Nephron (organoid): ENCODE measurements around the gene EBLN2.
A peak's percentile ranks its signal among the peaks of the same experiment; 100 is the strongest.

Experiments used
- H3K27ac Mint-ChIP-seq, 3 experiments: 2 replicates each; pipeline ENCODE4 v1.8.0; 2020; ENCODE audit warnings: mixed read lengths in 3 of 3, mild to moderate bottlenecking in 2 of 3, moderate library complexity in 1 of 3
- H3K27me3 Mint-ChIP-seq: 2 replicates; pipeline ENCODE4 v1.8.0; 2021; ENCODE audit warnings: low read depth, mild to moderate bottlenecking, moderate library complexity, mixed read lengths
- H3K36me3 Mint-ChIP-seq: 2 replicates; pipeline ENCODE4 v1.8.0; 2020; ENCODE audit warnings: low read depth, mixed read lengths
- H3K4me1 Mint-ChIP-seq: 2 replicates; pipeline ENCODE4 v1.8.0; 2020; ENCODE audit warnings: mixed read lengths
- H3K4me3 Mint-ChIP-seq, 3 experiments: 2 replicates each; pipeline ENCODE4 v1.8.0; 2020; ENCODE audit warnings: mild to moderate bottlenecking in 3 of 3, mixed read lengths in 3 of 3, moderate library complexity in 2 of 3
- H3K9me3 Mint-ChIP-seq: 2 replicates; pipeline ENCODE4 v1.8.0; 2020; ENCODE audit warnings: mixed read lengths
- CTCF ChIP-seq, 3 experiments: fragments of 200-600 bp; sonication (generic); IDR thresholded peaks; one replicate each; pipeline ENCODE4 v1.5.0; 2021; ENCODE audit warnings: antibody characterized with exemption in 3 of 3; ENCODE audit not compliant: unreplicated experiment in 3 of 3

Gene EBLN2

GRCh38 chr3:73084170-73084569 is 22.7 kb downstream of the EBLN2 start:
- no peak for TF ChIP-seq CTCF (IDR thresholded peaks at IDR 0.05; ENCODE audit: unreplicated experiment in 3 of 3)
- no peaks in the 10 kb centered on the region for H3K36me3 Mint-ChIP-seq
- no peak overlapping the region for H3K27ac Mint-ChIP-seq
- H3K9me3 Mint-ChIP-seq = no peaks in the 10 kb centered on the region
- no peak overlapping the region for H3K4me3 Mint-ChIP-seq
- H3K4me1 Mint-ChIP-seq = peaks cover 9% of the 10 kb centered on the region
- H3K27me3 Mint-ChIP-seq = no peaks in the 10 kb centered on the region

- peak; percentile 85 to 90 (median 87) for TF ChIP-seq CTCF (IDR thresholded peaks at IDR 0.05; ENCODE audit: unreplicated experiment in 3 of 3)
- Mint-ChIP-seq H3K9me3 (peaks cover 2% of the 10 kb centered on the region), H3K27ac (no peak overlapping the region), H3K4me3 (no peak overlapping the region), H3K36me3 (no peaks in the 10 kb centered on the region), H3K27me3 (no peaks in the 10 kb centered on the region), H3K4me1 (no peaks in the 10 kb centered on the region)
Measured at GRCh38 chr3:73086071-73086494, 24.6 kb downstream of the EBLN2 start.

- Mint-ChIP-seq H3K9me3 (peaks cover 2% of the 10 kb centered on the region), H3K4me3 (no peak overlapping the region), H3K36me3 (no peaks in the 10 kb centered on the region), H3K27me3 (peaks cover 7% of the 10 kb centered on the region), H3K27ac (peak overlapping the region in 1 of 3 experiments; percentile 6), H3K4me1 (no peaks in the 10 kb centered on the region)
- no peak for TF ChIP-seq CTCF (IDR thresholded peaks at IDR 0.05; ENCODE audit: unreplicated experiment in 3 of 3)
Measured at GRCh38 chr3:73094129-73094528, 32.7 kb downstream of the EBLN2 start.

GRCh38 chr3:73094951-73095350 is 33.5 kb downstream of the EBLN2 start:
- Mint-ChIP-seq H3K36me3 (no peaks in the 10 kb centered on the region), H3K27me3 (peaks cover 7% of the 10 kb centered on the region), H3K4me3 (no peak overlapping the region), H3K4me1 (no peaks in the 10 kb centered on the region), H3K9me3 (peaks cover 2% of the 10 kb centered on the region), H3K27ac (no peak overlapping the region)
- no peak for TF ChIP-seq CTCF (IDR thresholded peaks at IDR 0.05; ENCODE audit: unreplicated experiment in 3 of 3)

GRCh38 chr3:73096169-73096568 is 34.7 kb downstream of the EBLN2 start:
- Mint-ChIP-seq H3K27me3 (peaks cover 10% of the 10 kb centered on the region), H3K36me3 (no peaks in the 10 kb centered on the region), H3K27ac (no peak overlapping the region), H3K4me1 (peaks cover 5% of the 10 kb centered on the region), H3K4me3 (no peak overlapping the region), H3K9me3 (no peaks in the 10 kb centered on the region)
- no peak for TF ChIP-seq CTCF (IDR thresholded peaks at IDR 0.05; ENCODE audit: unreplicated experiment in 3 of 3)

- H3K27ac Mint-ChIP-seq = no peak overlapping the region
- H3K4me1 Mint-ChIP-seq = peaks cover 16% of the 10 kb centered on the region
- H3K4me3 Mint-ChIP-seq = no peak overlapping the region
- H3K36me3 Mint-ChIP-seq = no peaks in the 10 kb centered on the region
- H3K27me3 Mint-ChIP-seq = peaks cover 12% of the 10 kb centered on the region
- no peak for TF ChIP-seq CTCF (IDR thresholded peaks at IDR 0.05; ENCODE audit: unreplicated experiment in 3 of 3)
- H3K9me3 Mint-ChIP-seq = no peaks in the 10 kb centered on the region
Measured at GRCh38 chr3:73098026-73098425, 36.6 kb downstream of the EBLN2 start.
